WERI-Rb-1 (cell line): ENCODE measurements around the gene KRT32.

ENCODE experiments used
- DNase-seq: peaks from one replicate; pipeline ENCODE4 v3.0.0-alpha.2; 2020
- H3K27ac ChIP-seq: fragments of 250-450 bp; sonication (Bioruptor Pico); 2 replicates; pipeline ENCODE4 v1.5.1; 2020; ENCODE audit warnings: mild to moderate bottlenecking, moderate library complexity
- H3K27me3 ChIP-seq: fragments of 250-450 bp; sonication (Bioruptor Pico); 2 replicates; pipeline ENCODE4 v1.5.1; 2021; ENCODE audit warnings: mild to moderate bottlenecking, low read depth, moderate library complexity; ENCODE audit not compliant: insufficient read depth, severe bottlenecking
- H3K36me3 ChIP-seq: fragments of 250-450 bp; sonication (Bioruptor Pico); 2 replicates; pipeline ENCODE4 v1.5.1; 2020; ENCODE audit warnings: mild to moderate bottlenecking, moderate library complexity
- H3K4me3 ChIP-seq: 2 replicates; pipeline ENCODE4 v1.5.1; 2011; ENCODE audit warnings: low read depth, mild to moderate bottlenecking, control low read depth, low read length
- H3K9me3 ChIP-seq: fragments of 250-450 bp; sonication (Bioruptor Pico); 2 replicates; pipeline ENCODE4 v1.5.1; 2021; ENCODE audit warnings: mild to moderate bottlenecking, moderate library complexity; ENCODE audit not compliant: severe bottlenecking
- TF ChIP-seq, protein P1 (sequence below): IDR thresholded peaks from 2 replicates; pipeline ENCODE4 v1.5.1; 2011; ENCODE audit warnings: low read depth, mild to moderate bottlenecking, control low read depth, inconsistent platforms, low read length

Gene KRT32

DNA sequence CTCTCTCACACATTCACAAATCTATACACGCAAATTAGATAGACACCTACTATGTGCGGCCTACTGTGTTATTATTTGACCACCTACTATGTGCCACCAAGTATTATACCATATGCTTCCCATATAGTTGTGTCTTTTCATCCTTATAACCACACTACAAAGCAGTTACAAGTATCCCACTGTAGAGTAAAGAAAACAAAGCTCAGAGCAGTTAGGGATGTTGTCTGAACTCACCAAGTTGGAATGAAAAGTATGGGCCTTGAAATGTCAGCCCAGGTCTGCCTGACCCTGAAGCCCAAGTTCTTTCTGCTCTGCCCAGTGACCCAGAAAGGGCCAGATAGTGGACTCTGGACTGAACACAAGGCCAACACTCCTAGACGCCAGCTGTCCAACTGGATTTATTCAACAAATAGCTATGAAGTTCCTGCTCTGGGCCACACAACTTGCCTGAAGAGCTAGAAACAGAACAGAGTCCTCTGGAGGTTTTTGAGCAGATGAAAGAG lies 51.3 kb downstream of the KRT32 start:
- H3K36me3 ChIP-seq = no peaks in the 10 kb centered on the region
- no peak for DNase-seq
- peaks cover 100% of the 10 kb centered on the region for H3K27me3 ChIP-seq
- TF ChIP-seq, protein P1, sequence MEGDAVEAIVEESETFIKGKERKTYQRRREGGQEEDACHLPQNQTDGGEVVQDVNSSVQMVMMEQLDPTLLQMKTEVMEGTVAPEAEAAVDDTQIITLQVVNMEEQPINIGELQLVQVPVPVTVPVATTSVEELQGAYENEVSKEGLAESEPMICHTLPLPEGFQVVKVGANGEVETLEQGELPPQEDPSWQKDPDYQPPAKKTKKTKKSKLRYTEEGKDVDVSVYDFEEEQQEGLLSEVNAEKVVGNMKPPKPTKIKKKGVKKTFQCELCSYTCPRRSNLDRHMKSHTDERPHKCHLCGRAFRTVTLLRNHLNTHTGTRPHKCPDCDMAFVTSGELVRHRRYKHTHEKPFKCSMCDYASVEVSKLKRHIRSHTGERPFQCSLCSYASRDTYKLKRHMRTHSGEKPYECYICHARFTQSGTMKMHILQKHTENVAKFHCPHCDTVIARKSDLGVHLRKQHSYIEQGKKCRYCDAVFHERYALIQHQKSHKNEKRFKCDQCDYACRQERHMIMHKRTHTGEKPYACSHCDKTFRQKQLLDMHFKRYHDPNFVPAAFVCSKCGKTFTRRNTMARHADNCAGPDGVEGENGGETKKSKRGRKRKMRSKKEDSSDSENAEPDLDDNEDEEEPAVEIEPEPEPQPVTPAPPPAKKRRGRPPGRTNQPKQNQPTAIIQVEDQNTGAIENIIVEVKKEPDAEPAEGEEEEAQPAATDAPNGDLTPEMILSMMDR = no peak
- H3K27ac ChIP-seq = no peak overlapping the region
- peaks cover 12% of the 10 kb centered on the region for H3K9me3 ChIP-seq
- H3K4me3 ChIP-seq = no peak overlapping the region

DNA sequence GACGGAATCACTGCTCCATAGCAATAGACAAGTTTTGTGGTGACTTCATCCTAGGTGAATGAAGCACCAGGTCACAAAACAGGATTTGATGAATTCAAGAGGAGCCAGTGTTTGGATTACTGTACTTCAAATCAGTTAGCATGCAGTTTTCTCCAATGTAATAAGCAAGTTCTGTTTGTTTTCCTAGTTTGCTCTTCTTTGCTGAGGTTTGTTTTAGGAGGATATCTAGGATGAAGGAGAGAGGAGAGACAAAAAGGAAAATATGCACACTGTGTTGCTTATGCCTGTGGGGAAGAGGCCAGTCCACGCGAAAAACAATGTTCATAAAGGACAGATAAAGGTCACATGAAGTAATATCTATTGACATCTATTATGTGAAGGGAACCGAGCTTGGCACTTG lies 51.8 kb downstream of the KRT32 start:
- TF ChIP-seq, protein P1 = no peak
- no peak overlapping the region for H3K4me3 ChIP-seq
- peaks cover 100% of the 10 kb centered on the region for H3K27me3 ChIP-seq
- DNase-seq = no peak
- no peaks in the 10 kb centered on the region for H3K36me3 ChIP-seq
- peaks cover 12% of the 10 kb centered on the region for H3K9me3 ChIP-seq
- no peak overlapping the region for H3K27ac ChIP-seq

GRCh38 chr17:41413982-41414381 lies 53.2 kb downstream of the KRT32 start:
- peaks cover 9% of the 10 kb centered on the region for H3K9me3 ChIP-seq
- TF ChIP-seq, protein P1 = no peak

DNA sequence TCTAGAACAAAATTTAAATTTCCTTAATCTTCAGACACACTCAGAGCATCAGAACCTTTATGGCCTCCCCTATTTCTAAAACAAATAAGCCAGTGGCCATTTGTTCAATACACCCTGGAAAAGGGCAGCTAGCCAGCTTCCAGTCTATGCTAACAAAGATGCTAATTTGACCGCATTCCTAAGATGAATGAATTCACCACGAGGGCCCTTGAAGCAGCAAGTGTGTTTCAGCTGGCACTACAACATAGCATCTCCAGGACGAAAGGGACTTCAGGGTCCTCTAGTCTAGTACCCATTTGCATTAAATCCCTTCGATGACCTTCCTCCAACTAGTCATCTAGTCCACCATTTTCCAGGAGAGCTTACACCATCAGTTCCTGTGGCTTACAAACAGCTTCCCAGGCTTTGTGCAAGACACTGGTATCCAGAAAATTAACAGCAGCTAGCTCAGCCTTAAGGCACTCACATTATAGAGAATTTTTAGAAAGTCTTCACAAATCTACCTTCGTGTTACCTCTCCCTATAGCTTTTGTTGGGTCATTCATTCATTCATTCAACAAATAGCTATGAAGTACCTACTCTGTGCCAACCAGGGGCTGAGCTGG lies 53.7 kb downstream of the KRT32 start:
- DNase-seq = no peak
- Histone ChIP-seq H3K9me3 (peaks cover 9% of the 10 kb centered on the region), H3K27me3 (peaks cover 100% of the 10 kb centered on the region), H3K4me3 (no peak overlapping the region), H3K27ac (no peak overlapping the region), H3K36me3 (no peaks in the 10 kb centered on the region)
- TF ChIP-seq, protein P1 = no peak

More at GRCh38 chr17:41413982-41414381, 53.2 kb downstream of the KRT32 start:
- peaks cover 100% of the 10 kb centered on the region for H3K27me3 ChIP-seq
- no peak overlapping the region for H3K4me3 ChIP-seq
- DNase-seq = no peak
- no peaks in the 10 kb centered on the region for H3K36me3 ChIP-seq
- no peak overlapping the region for H3K27ac ChIP-seq

GRCh38 chr17:41411072-41411840 lies 55.9 kb downstream of the KRT32 start:
- Histone ChIP-seq H3K27ac (no peak overlapping the region), H3K4me3 (no peak overlapping the region), H3K9me3 (peaks cover 9% of the 10 kb centered on the region), H3K27me3 (peaks cover 100% of the 10 kb centered on the region), H3K36me3 (no peaks in the 10 kb centered on the region)
- DNase-seq = no peak
- TF ChIP-seq, protein P1 = no peak
